Nephron progenitor cell (in vitro differentiated cells): Measurements from ENCODE around the gene ESPN.
A peak's percentile ranks its signal among the peaks of the same experiment; 100 is the strongest.
"Not testable (repeated sequence)": the region's sequence is repeated elsewhere in the genome, so short reads cannot be mapped to it uniquely, and the experiment has no call there.

Source experiments
- DNase-seq: peaks from one replicate; pipeline ENCODE4 v3.0.0; 2021
- H3K27ac Mint-ChIP-seq: 2 replicates; pipeline ENCODE4 v1.8.0; 2021; ENCODE audit warnings: mild to moderate bottlenecking, moderate library complexity, mixed read lengths
- H3K27me3 Mint-ChIP-seq: 2 replicates; pipeline ENCODE4 v1.8.0; 2021; ENCODE audit warnings: mild to moderate bottlenecking, low read depth, mixed read lengths; ENCODE audit not compliant: poor library complexity
- H3K36me3 Mint-ChIP-seq: 2 replicates; pipeline ENCODE4 v1.8.0; 2021; ENCODE audit warnings: low read depth, mixed read lengths
- H3K4me1 Mint-ChIP-seq: 2 replicates; pipeline ENCODE4 v1.8.0; 2021; ENCODE audit warnings: mixed read lengths
- H3K4me3 Mint-ChIP-seq: 2 replicates; pipeline ENCODE4 v1.8.0; 2021; ENCODE audit warnings: mild to moderate bottlenecking, moderate library complexity, mixed read lengths
- H3K9me3 Mint-ChIP-seq: 2 replicates; pipeline ENCODE4 v1.8.0; 2021; ENCODE audit warnings: mild to moderate bottlenecking, moderate library complexity, mixed read lengths
- TF ChIP-seq, protein P1 (sequence below): fragments of 200-600 bp; sonication (generic); IDR thresholded peaks from 2 replicates; pipeline ENCODE4 v1.5.0; 2021; ENCODE audit warnings: antibody characterized with exemption

Gene ESPN

DNA sequence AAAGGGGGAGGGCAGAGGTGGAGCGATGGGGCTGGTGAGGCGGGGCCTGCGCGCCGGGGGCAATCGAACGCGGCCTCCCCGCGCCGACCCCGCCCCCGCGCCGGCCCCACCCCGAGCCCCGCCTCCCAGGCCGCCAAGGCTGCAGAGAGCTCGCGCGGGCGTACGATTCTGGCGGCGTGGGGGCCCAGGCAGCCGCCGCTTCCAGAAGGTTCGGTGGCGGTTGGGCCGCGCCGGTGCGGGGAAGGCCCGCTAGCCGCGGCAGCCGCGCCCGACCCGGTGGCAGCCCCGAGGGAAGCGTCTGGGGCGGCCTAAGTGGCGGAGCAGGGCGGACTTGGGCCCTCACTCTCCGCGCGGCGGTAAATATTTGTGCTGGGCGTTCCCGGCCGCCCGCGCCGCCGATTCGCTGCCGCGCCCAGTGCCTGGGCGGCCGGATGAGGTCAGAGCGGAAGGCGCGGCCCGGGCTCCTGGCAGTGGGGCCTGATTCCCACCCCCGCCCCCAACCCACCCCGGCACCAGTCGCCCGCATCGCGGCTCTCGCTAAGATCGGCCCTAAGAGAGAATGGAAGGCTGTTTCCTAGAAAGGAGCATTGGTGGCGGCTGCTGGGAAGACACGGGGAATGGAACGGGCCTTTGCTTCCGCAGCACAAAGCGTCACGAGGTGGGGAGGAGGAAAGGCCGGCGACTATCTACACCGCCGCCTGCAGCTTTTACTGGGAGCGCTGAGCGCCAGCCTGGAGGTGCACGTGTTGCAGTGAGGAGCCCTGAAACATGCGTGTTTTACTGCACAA, 31.0 kb upstream of the ESPN start, which contains the start of gene ACOT7:
TSS of gene ACOT7 (minus strand) at position 368 of the 788 bp plus-strand sequence. CDS start 368 bp downstream, outside the sequence.
- peaks cover 40% of the 10 kb centered on the region for H3K27me3 Mint-ChIP-seq
- no peaks in the 10 kb centered on the region for H3K9me3 Mint-ChIP-seq
- H3K27ac Mint-ChIP-seq, result peak within 1 kb of the TSS; percentile 89
- TF ChIP-seq, protein P1, sequence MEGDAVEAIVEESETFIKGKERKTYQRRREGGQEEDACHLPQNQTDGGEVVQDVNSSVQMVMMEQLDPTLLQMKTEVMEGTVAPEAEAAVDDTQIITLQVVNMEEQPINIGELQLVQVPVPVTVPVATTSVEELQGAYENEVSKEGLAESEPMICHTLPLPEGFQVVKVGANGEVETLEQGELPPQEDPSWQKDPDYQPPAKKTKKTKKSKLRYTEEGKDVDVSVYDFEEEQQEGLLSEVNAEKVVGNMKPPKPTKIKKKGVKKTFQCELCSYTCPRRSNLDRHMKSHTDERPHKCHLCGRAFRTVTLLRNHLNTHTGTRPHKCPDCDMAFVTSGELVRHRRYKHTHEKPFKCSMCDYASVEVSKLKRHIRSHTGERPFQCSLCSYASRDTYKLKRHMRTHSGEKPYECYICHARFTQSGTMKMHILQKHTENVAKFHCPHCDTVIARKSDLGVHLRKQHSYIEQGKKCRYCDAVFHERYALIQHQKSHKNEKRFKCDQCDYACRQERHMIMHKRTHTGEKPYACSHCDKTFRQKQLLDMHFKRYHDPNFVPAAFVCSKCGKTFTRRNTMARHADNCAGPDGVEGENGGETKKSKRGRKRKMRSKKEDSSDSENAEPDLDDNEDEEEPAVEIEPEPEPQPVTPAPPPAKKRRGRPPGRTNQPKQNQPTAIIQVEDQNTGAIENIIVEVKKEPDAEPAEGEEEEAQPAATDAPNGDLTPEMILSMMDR, result no peak
- peaks cover 6% of the 10 kb centered on the region for H3K36me3 Mint-ChIP-seq
- peak within 1 kb of the TSS; percentile 83 for H3K4me3 Mint-ChIP-seq
- peak; percentile 90 for DNase-seq
- H3K4me1 Mint-ChIP-seq, result peaks cover 28% of the 10 kb centered on the region

DNA sequence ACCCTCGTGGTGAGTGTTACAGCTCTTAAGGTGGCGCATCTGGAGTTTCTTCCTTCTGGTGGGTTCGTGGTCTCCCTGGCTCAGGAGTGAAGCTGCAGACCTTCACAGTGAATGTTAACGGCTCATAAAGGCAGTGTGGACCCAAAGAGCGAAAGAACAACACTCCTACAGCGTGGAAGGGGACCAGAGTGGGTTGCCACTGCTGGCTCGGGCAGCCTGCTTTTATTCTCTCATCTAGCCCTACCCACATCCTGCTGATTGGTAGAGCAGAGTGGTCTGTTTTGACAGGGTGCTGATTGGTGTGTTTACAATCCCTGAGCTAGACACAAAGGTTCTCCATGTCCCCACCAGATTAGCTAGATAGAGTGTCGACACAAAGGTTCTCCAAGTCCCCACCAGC, 29.4 kb upstream of the ESPN start:
- not testable (repeated sequence) for DNase-seq, H3K36me3 Mint-ChIP-seq, H3K9me3 Mint-ChIP-seq, H3K27ac Mint-ChIP-seq
- peaks cover 49% of the 10 kb centered on the region for H3K27me3 Mint-ChIP-seq
- H3K4me1 Mint-ChIP-seq, result peaks cover 28% of the 10 kb centered on the region
- H3K4me3 Mint-ChIP-seq, result peak overlapping the region; percentile 36

DNA sequence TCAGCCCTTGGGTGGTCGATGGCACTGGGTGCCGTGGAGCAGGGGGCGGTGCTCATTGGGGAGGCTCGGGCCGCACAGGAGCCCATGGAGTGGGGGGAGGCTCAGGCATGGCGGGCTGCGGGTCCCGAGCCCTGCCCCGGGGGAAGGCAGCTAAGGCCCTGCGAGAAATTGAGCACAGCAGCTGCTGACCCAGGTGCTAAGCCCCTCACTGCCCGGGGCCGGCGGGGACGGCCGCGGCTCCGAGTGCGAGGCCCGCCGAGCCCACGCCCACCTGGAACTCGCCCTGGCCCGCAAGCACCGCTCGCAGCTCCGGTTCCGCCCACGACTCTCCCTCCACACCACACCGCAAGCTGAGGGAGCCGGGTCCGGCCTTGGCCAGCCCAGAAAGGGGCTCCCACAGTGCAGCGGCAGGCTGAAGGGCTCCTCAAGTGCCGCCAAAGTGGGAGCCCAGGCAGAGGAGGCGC, 28.8 kb upstream of the ESPN start:
- H3K4me1 Mint-ChIP-seq, result peaks cover 28% of the 10 kb centered on the region
- H3K4me3 Mint-ChIP-seq, DNase-seq, H3K9me3 Mint-ChIP-seq, H3K36me3 Mint-ChIP-seq, H3K27ac Mint-ChIP-seq: not testable (repeated sequence)
- peaks cover 46% of the 10 kb centered on the region for H3K27me3 Mint-ChIP-seq

DNA sequence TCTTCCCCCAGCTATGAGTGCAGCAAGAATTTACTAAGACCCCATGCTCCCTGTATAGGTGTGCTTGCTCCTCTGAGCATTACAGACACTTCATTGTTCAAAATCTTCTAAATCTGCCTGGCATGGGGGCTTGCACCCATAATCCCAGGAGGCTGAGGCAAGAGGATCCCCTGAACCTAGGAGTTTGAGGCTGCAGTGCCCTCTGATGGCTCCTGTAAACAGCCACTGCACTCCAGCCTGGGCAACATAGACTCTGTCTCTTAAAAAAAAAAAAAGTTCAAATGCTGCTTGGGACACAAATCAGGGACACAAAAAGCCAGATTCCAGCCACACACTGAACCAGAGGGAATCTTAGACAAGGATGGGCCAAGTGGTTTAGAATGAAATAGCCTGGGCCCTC, 27.6 kb upstream of the ESPN start:
- Mint-ChIP-seq H3K27me3 (peaks cover 47% of the 10 kb centered on the region), H3K36me3 (no peaks in the 10 kb centered on the region), H3K27ac (no peak overlapping the region), H3K4me3 (no peak overlapping the region), H3K4me1 (peaks cover 21% of the 10 kb centered on the region), H3K9me3 (peaks cover 4% of the 10 kb centered on the region)
- TF ChIP-seq, protein P1, result no peak
- DNase-seq, result no peak

DNA sequence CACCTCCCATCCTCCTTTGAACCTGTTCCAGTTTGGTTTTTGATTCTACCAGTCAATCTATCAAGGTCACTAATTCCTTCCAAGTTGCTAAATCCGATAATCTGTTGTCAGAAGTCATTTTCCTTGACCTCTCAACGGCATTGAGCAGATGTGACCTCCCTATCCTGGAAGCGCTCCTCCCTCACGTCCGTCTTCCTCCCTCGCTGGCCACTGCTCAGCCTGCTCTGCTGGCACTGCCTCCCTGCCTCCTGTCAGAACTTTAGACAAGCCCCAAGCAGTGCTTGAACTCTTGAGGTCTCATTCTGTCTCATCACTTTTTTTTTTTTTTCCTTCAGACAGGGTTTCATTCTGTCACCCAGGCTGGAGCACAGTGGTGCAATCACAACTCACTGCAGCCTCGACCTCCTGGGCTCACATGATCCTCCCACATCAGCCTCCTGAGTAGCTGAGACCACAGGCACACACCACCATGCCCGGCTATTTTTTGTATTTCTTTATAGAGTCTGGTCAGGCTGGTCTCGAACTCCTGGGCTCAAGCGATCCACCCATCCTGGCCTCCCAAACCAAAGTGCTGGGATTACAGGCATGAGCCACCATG, 26.6 kb upstream of the ESPN start:
- Mint-ChIP-seq H3K4me1 (peaks cover 15% of the 10 kb centered on the region), H3K27ac (no peak overlapping the region), H3K36me3 (no peaks in the 10 kb centered on the region), H3K27me3 (peaks cover 50% of the 10 kb centered on the region), H3K4me3 (no peak overlapping the region), H3K9me3 (peaks cover 4% of the 10 kb centered on the region)
- TF ChIP-seq, protein P1, result no peak
- no peak for DNase-seq

DNA sequence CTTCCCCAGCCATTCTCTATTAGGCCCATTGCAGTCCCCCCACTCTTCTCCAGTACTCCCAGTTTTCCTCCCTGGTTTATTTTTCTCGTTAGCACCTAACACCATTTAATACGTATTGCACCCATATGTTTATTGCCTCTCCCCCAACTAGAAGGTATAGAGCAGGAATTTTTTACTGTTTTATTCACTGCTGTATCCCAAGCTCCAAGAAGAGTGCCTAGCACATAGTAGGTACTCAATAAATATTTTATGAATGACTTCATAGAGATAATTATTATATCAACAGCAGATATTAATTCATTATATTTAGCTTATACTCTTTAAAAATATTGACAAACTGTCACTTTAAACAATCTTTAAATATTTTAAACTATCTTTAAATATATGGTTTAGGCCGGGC, 25.3 kb upstream of the ESPN start:
- Mint-ChIP-seq H3K27ac (no peak overlapping the region), H3K4me1 (peaks cover 8% of the 10 kb centered on the region), H3K9me3 (peaks cover 4% of the 10 kb centered on the region), H3K36me3 (no peaks in the 10 kb centered on the region), H3K4me3 (no peak overlapping the region), H3K27me3 (peaks cover 57% of the 10 kb centered on the region)
- DNase-seq, result no peak
- TF ChIP-seq, protein P1, result no peak
